KMS-11 (cell line): ENCODE measurements around the gene ACOXL.

Experiments
- H2AFZ ChIP-seq: fragments of 200-600 bp; sonication (generic); 2 replicates; pipeline ENCODE4 v1.6.1; 2016; ENCODE audit warnings: antibody characterized with exemption, mixed run types, low read depth
- H3K27ac ChIP-seq: fragments of 200-600 bp; sonication (generic); 2 replicates; pipeline ENCODE4 v1.6.1; 2016; ENCODE audit warnings: mild to moderate bottlenecking, mixed run types
- H3K27me3 ChIP-seq: fragments of 200-600 bp; sonication (generic); 2 replicates; pipeline ENCODE4 v1.6.1; 2017; ENCODE audit warnings: mild to moderate bottlenecking, low read depth, mixed run types, moderate library complexity; ENCODE audit not compliant: insufficient read depth
- H3K36me3 ChIP-seq: fragments of 200-600 bp; sonication (generic); 2 replicates; pipeline ENCODE4 v1.6.1; 2017; ENCODE audit warnings: mild to moderate bottlenecking, mixed run types; ENCODE audit not compliant: insufficient read depth
- H3K4me1 ChIP-seq: fragments of 200-600 bp; sonication (generic); 2 replicates; pipeline ENCODE4 v1.6.1; 2016; ENCODE audit warnings: mild to moderate bottlenecking, low read depth, mixed run types; ENCODE audit not compliant: poor library complexity, severe bottlenecking
- H3K4me2 ChIP-seq: fragments of 200-600 bp; sonication (generic); 2 replicates; pipeline ENCODE4 v1.7.0; 2016; ENCODE audit warnings: mild to moderate bottlenecking, mixed run types
- H3K4me3 ChIP-seq: fragments of 200-600 bp; sonication (generic); IDR thresholded peaks from 2 replicates; pipeline ENCODE4 v1.6.1; 2017; ENCODE audit warnings: low read depth, low read length, mixed read lengths; ENCODE audit not compliant: insufficient read depth
- H3K79me2 ChIP-seq: fragments of 200-600 bp; sonication (generic); 2 replicates; pipeline ENCODE4 v1.6.1; 2016; ENCODE audit warnings: low read depth, mixed run types; ENCODE audit not compliant: insufficient read depth
- H3K9ac ChIP-seq: fragments of 200-600 bp; sonication (generic); 2 replicates; pipeline ENCODE4 v1.6.1; 2016; ENCODE audit warnings: mild to moderate bottlenecking, mixed run types
- H4K20me1 ChIP-seq: fragments of 200-600 bp; sonication (generic); 2 replicates; pipeline ENCODE4 v1.6.1; 2016; ENCODE audit warnings: mild to moderate bottlenecking, mixed run types; ENCODE audit not compliant: insufficient read depth
- TF ChIP-seq, protein P1 (sequence below): fragments of 200-600 bp; sonication (generic); conservative IDR thresholded peaks from 2 replicates; pipeline ENCODE4 v1.6.1; 2017; ENCODE audit warnings: low read depth, mild to moderate bottlenecking, antibody characterized with exemption, low read length, moderate library complexity, mixed read lengths

The ACOXL gene

DNA sequence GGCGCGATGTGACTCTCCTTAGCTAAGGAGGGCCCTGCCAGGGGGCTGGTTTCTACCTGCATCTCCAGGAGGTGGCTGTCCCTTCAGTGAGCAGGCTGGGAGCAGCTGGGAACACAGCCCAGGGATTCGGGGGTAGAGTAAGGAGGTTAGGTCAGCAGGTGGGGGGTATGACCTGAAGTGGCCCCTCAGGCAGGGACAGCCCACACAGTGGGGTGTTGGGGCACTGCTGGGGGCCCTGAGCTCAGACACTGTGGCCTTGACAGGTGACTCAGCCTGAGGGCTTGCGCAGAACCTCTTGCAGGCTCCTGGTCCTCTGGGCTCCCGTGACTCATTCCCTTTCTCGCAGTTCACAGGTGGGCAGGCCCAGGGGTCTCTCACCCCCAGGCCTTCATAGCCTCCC, 202.6 kb downstream of the ACOXL start:
- Histone ChIP-seq H3K27me3 (no peaks in the 10 kb centered on the region), H4K20me1 (no peaks in the 10 kb centered on the region), H3K36me3 (no peaks in the 10 kb centered on the region), H3K27ac (no peak overlapping the region), H3K4me3 (no peak overlapping the region), H3K4me1 (no peaks in the 10 kb centered on the region), H3K9ac (no peak overlapping the region), H3K79me2 (no peaks in the 10 kb centered on the region), H2AFZ (no peak overlapping the region), H3K4me2 (no peak overlapping the region)
- TF ChIP-seq, protein P1, sequence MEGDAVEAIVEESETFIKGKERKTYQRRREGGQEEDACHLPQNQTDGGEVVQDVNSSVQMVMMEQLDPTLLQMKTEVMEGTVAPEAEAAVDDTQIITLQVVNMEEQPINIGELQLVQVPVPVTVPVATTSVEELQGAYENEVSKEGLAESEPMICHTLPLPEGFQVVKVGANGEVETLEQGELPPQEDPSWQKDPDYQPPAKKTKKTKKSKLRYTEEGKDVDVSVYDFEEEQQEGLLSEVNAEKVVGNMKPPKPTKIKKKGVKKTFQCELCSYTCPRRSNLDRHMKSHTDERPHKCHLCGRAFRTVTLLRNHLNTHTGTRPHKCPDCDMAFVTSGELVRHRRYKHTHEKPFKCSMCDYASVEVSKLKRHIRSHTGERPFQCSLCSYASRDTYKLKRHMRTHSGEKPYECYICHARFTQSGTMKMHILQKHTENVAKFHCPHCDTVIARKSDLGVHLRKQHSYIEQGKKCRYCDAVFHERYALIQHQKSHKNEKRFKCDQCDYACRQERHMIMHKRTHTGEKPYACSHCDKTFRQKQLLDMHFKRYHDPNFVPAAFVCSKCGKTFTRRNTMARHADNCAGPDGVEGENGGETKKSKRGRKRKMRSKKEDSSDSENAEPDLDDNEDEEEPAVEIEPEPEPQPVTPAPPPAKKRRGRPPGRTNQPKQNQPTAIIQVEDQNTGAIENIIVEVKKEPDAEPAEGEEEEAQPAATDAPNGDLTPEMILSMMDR, result no peak

DNA sequence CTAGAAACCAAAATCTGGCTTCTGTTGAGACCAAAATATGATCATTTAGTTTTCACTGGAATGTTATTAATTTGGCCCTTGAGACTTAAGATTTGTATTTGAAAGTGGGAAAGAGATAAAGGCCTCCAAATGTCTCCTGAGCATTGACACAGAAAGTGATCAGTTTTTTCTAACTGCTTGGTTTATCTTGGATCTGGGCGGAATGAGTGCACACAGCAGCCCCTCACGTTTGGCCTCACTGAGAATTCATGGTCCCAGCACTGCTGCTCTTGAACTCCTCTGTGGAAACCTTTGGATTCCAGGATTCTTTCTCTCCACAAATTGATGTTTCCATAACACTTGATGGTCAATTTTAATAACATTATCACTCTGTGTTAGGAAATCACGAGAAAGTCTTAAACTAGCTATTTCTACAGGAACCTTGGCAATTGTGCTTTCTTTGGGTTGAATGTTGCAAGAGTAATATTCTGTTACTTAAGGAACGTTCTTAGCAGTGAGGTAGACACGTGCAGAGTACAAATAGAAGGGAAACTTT, 208.1 kb downstream of the ACOXL start:
- Histone ChIP-seq H3K79me2 (no peaks in the 10 kb centered on the region), H3K4me3 (no peak overlapping the region), H3K9ac (no peak overlapping the region), H3K27ac (no peak overlapping the region), H3K4me2 (no peak overlapping the region), H2AFZ (no peak overlapping the region), H4K20me1 (no peaks in the 10 kb centered on the region), H3K27me3 (no peaks in the 10 kb centered on the region), H3K36me3 (no peaks in the 10 kb centered on the region), H3K4me1 (no peaks in the 10 kb centered on the region)
- TF ChIP-seq, protein P1, result no peak

DNA sequence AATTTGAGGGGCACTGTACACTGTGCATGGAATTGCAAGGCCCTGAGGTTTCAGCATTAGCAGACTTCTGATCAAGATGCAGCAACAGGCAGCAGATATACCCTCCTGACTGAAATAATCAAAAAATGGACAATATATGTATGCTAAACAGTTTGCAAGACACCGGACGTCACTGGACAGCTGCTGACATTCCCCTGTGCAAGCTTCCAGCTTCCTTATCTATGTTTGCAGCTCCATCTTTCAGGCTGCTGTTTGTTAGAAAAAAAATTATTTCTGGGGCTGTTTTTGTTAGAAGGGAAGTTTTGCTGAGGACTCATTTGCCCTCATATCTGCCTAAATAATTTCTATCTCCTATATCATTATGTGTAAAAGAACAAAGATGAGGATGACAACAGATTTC, 208.9 kb downstream of the ACOXL start:
- H3K9ac ChIP-seq, result no peak overlapping the region
- H3K4me3 ChIP-seq, result no peak overlapping the region
- TF ChIP-seq, protein P1, result no peak
- no peak overlapping the region for H3K4me2 ChIP-seq
- H3K27me3 ChIP-seq, result no peaks in the 10 kb centered on the region
- no peak overlapping the region for H2AFZ ChIP-seq
- no peaks in the 10 kb centered on the region for H3K36me3 ChIP-seq
- no peaks in the 10 kb centered on the region for H3K4me1 ChIP-seq
- H3K27ac ChIP-seq, result no peak overlapping the region
- no peaks in the 10 kb centered on the region for H3K79me2 ChIP-seq
- no peaks in the 10 kb centered on the region for H4K20me1 ChIP-seq

DNA sequence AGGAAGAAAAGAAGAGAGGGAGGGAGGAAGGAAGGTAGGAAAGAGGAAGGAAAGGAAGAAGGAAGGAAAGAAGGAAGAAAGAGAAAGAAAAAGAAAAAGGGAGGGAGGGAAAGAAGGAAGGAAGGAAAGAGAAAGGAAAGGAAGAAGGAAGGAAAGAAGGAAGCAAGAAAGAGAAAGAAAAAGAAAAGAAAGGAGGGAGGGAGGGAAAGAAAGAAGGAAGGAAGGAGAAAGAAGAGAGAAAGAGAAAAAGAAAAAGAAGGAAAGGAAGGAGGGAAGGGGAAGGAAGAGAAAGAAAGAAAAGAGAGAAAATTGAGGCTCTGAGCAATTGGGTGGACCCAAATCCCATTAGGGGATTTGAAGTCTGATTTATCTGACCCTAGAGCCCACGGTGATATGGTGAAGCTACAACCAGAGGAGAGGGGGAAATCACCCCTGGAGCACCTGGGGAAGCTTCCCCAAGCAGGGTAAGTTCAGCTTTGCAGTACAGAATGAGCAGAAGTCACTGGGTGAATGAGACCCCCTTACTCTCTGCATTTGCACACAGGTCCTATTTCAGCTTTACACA, 210.8 kb downstream of the ACOXL start:
- H3K36me3 ChIP-seq, result no peaks in the 10 kb centered on the region
- no peaks in the 10 kb centered on the region for H4K20me1 ChIP-seq
- TF ChIP-seq, protein P1, result no peak
- no peak overlapping the region for H3K4me2 ChIP-seq
- no peaks in the 10 kb centered on the region for H3K27me3 ChIP-seq
- no peaks in the 10 kb centered on the region for H3K79me2 ChIP-seq
- H3K4me3 ChIP-seq, result no peak overlapping the region
- no peak overlapping the region for H3K9ac ChIP-seq
- H3K4me1 ChIP-seq, result no peaks in the 10 kb centered on the region
- H3K27ac ChIP-seq, result no peak overlapping the region
- no peak overlapping the region for H2AFZ ChIP-seq
